Measurements from ENCODE around the gene SHFL.

The SHFL gene

GRCh38 chr19:10109528-10109927 is 23.4 kb downstream of the SHFL start:
- no peak for DNase-seq (ENCODE audit: low read depth in 2 of 2)

GRCh38 chr19:10110076-10110971 is 24.2 kb downstream of the SHFL start:
- DNase-seq (ENCODE audit: low read depth in 2 of 2), result no peak

- no peak for DNase-seq (ENCODE audit: low read depth in 2 of 2)
Measured at GRCh38 chr19:10110972-10111317, 24.8 kb downstream of the SHFL start.

GRCh38 chr19:10111405-10111811 is 25.3 kb downstream of the SHFL start, which contains the start of gene P2RY11:
TSS of gene P2RY11 (plus strand) at chr19:10111693. CDS start at chr19:10111722, 29 bp downstream.
- DNase-seq (ENCODE audit: low read depth in 2 of 2), result no peak

- peak in 1 of 2 donors; percentile 38 for DNase-seq (ENCODE audit: low read depth in 2 of 2)
Measured at GRCh38 chr19:10112037-10112761, 26.1 kb downstream of the SHFL start.

GRCh38 chr19:10112895-10113591 is 26.9 kb downstream of the SHFL start:
- DNase-seq (ENCODE audit: low read depth in 2 of 2), result peak in 1 of 2 donors; percentile 40

- DNase-seq (ENCODE audit: low read depth in 2 of 2), result no peak
Measured at GRCh38 chr19:10113592-10113963, 27.5 kb downstream of the SHFL start.

- no peak for DNase-seq (ENCODE audit: low read depth in 2 of 2)
Measured at GRCh38 chr19:10113964-10114650, 28.0 kb downstream of the SHFL start.

GRCh38 chr19:10114651-10115391 is 28.7 kb downstream of the SHFL start:
- no peak for DNase-seq (ENCODE audit: low read depth in 2 of 2)

- no peak for DNase-seq (ENCODE audit: low read depth in 2 of 2)
Measured at GRCh38 chr19:10115392-10116084, 29.4 kb downstream of the SHFL start.

GRCh38 chr19:10116085-10116865 is 30.2 kb downstream of the SHFL start:
- DNase-seq (ENCODE audit: low read depth in 2 of 2), result no peak

GRCh38 chr19:10116866-10117616 is 30.9 kb downstream of the SHFL start:
- no peak for DNase-seq (ENCODE audit: low read depth in 2 of 2)

GRCh38 chr19:10118960-10119359 is 32.8 kb downstream of the SHFL start:
- no peak for DNase-seq (ENCODE audit: low read depth in 2 of 2)

- DNase-seq (ENCODE audit: low read depth in 2 of 2), result no peak
Measured at GRCh38 chr19:10120538-10121189, 34.5 kb downstream of the SHFL start.

- DNase-seq (ENCODE audit: low read depth in 2 of 2), result no peak
Measured at GRCh38 chr19:10122045-10122444, 35.9 kb downstream of the SHFL start.

GRCh38 chr19:10124429-10124828 is 38.3 kb downstream of the SHFL start:
- no peak for DNase-seq (ENCODE audit: low read depth in 2 of 2)

- no peak for DNase-seq (ENCODE audit: low read depth in 2 of 2)
Measured at GRCh38 chr19:10126213-10126639, 40.1 kb downstream of the SHFL start.

- no peak for DNase-seq (ENCODE audit: low read depth in 2 of 2)
Measured at GRCh38 chr19:10132905-10133304, 46.8 kb downstream of the SHFL start.
